ENCODE results near the gene PHF24.
"Not testable (repeated sequence)": the region's sequence is repeated elsewhere in the genome, so short reads cannot be mapped to it uniquely, and the experiment has no call there.

PHF24 gene

DNA sequence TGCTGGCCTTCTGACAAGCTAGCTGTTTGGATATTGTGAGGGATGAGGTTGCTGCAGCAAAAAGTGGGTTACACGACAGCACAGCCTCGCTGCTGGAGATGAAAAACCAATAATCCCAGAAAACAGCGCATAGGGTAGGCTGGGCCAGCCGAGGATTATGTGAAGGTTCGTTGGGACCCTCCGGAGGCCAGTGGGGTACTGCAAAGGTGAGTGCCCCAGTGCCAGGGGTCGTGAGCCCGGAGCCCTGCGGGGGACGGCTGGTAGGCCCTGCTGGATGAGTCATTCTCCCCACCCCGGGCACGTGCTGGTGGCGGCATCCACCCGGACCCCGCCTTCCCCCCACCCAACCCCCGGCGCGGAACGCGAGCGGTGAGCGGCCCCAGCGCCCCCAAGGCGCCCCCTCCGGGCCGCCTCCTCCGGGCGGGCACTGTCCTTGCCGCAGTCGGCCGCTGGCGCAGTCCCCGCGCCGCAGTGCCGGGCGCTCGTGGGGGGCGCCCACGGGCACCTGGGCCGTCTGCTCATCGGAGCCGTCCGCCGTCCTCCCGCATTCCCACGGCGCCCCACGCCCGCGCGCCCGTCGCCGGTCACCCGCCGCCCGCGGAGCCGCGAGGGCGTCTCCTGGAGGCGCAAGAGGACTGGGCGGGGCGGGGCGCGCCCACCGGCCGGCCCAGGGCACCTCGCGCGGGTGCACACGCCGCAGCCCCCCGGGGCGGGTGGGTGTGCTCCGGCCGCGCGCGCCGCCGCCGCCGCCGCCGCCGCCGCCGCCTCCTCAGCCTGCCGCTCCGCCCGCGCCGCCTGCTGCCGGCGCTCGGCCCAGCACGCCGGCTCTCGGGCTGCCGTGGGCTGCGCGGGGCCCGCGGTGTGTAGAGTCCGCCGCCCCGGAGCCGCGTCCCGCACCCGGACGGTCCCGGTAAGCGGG, at the start of gene PHF24:
TSS of gene PHF24 (plus strand) at position 794 of the 919 bp plus-strand sequence. CDS start 13,014 bp downstream, outside the sequence.
- peak; percentile 20 for DNase-seq (ENCODE audit: low read depth)

DNA sequence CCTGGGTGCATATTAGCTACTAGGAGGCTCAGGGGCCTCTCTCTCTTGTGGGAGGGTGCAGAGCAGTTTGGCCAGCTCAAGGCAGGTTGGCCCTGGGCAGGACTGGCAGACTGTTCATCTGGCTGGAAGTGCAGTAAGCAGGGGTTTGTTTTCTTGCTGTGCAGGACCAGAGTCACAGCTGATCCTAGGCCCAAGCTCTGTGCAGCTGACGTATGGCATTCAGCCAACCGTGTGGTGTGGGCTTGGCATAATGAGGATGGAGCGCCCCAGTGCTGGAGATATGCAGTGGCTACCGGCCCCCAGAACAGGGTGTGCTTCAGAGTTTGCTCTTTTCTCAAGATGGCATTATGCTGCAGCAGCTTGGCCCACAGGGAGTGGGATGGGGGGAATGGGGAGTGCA, 31.0 kb upstream of the PHF24 start:
- no peak for DNase-seq (ENCODE audit: low read depth)

DNA sequence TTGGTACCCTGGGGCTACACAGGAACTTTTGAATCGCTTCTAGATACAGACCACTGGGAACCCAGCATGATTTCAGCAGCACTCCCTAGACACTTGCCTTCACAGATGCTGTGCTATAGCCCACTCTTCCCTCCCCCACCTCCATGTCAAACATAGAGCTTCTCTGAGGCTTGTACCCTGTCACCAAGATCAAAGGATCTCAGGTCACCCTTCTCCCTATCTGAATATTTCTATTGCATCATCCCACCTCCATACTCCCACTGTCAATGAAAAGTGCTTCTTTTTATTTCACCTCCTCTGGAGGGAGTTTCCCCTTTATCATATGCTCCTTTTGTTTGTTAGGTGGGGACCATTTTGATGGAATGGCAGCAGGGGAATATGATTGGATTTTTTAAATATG, 29.2 kb upstream of the PHF24 start:
- no peak for DNase-seq (ENCODE audit: low read depth)

DNA sequence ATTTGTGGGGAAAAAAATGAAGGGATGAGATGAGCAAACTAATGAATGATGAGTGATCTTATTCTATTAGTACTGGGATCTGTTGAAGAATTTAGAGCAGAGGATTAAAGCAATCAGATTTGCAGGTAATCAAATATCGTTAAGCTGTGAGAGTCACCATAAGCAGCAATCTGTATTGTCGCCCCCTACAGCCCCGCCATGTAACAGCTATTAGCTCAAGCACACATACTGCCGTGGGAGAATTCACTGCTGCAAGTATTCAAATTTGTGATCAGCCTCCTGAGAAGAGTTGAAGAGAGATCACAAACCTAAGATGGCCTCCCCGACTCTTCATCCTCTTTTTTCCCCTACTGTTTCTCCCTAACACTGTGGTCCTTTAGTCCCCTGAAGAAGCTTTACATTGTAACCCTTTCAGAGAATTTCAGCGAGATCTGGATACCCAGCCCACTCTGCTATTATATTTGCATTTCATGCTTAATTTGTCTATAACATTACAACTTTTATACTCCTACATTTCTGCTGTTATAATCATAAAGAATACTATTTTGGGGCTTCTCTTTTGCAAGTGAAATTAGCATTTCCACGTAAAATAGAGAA, 28.5 kb upstream of the PHF24 start:
- peak; percentile 43 for DNase-seq (ENCODE audit: low read depth)

DNA sequence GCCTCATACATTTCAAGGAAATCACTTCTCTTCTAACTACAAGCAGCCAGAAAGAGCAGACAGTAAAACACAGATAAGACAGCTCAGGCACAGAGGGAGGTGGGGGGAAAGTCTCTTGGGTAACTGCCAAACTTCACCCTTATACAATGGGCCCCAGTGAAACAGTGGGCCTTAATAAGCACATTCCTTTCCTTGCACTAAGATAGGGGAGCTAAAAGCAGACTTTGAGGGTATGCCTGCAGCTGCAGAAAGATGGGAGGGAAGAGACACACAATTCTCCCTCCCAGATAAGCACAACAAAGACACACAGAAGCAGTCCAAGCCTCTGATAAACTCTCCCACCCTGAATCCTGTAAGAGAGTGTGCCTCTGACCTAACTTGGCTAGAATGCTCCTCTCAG, 18.1 kb upstream of the PHF24 start:
- not testable (repeated sequence) for DNase-seq (ENCODE audit: low read depth)

DNA sequence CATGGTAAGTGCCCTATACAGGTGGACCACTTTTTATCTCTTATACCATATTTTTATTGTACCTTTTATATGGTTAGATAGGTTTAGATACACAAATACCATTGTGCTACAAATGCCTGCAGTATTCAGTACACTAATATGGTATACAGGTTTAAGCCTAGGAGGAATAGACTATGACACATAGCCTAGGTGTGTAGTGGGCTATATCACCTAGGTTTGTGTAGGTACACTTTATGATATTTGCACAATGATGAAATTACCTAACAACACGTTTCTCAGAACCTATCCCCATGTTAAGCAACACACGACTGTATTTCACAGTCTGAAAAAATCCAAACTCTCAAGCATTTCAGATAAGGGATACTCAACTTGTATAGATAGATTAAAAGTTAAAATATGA, 9.6 kb upstream of the PHF24 start:
- DNase-seq (ENCODE audit: low read depth): no peak

DNA sequence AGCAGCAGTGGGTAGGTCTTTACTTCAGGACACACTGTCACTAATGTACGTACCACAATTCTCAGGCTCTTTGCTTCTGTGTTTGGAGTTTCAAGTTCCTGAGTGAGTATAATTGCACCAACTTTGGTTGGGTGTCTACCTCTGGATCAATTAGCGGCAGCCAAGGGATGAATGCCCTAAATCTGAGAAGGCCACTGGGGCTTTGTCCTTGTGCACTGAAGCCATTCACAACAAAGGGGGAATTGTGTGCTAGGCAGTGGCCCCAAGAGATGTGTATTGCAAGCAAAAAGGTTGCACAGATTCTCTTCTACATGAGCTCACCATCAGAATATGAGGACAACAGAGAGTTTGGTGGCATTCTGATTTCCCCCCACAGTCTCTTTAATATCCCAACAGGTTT, 3.9 kb upstream of the PHF24 start:
- DNase-seq (ENCODE audit: low read depth): no peak

DNA sequence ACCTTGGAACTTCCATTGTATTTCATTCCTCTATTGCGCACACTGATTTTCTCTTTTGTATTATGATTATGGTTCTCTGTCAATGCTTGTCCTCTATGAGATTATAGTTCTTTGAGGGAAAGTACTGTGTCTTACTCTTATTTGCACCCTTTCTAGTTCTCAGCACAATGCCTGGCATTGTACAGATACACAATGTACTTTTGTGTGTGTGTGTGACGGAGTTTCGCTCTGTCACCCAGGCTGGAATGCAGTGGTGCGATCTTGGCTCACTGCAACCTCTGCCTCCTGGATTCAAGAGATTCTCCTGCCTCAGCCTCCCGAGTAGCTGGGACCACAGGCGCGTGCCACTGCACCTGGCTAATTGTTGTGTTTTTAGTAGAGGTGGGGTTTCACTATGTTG, 2.0 kb upstream of the PHF24 start:
- DNase-seq (ENCODE audit: low read depth): not testable (repeated sequence)

DNA sequence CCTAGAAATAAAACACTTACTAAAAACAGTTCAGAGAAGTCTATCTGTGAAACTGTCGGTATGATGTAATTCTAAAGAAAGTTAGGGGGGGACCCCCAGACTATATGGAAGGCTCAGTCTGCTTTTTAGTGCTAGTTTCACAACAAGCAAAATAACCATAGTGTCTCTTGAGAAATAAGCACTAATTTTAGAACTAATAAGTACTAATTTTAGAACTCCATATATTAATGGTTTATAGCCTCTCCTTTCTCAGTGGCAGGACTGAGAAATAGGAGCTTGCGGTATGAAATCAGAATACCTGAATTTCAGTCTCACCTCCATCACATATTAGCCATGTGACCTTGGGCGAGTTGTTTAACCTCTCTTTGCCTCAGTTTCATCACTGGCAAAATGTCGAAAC, 1.4 kb upstream of the PHF24 start:
- DNase-seq (ENCODE audit: low read depth): no peak

DNA sequence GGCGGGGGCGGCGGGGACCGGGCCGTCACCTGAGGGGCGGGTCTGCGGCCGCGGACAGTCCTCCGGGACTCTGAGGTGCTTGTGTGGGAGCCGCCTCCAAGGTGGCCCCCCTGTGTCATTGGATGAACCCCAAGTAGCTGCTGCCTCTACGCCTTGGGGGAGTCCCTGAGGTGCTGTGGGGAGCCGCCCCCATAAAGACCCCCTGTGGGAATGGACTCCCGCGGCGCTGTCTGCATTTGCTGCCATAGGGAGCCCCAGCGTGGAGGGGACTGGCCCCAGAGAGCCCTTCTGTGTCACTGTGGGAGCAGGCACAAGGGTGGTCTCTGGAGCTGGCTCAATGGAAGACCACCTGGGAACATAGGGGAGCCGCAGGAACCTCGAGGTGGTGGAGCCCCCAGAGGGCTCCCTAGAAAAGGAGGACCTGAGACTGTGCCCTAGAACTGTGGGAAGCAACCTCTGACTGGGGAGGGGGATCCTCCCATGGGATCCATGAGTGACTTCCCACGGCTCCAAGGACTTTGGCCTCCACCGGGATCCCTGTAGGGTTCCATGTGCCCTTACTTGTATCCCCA, 412 bp downstream of the PHF24 start:
- no peak for DNase-seq (ENCODE audit: low read depth)

DNA sequence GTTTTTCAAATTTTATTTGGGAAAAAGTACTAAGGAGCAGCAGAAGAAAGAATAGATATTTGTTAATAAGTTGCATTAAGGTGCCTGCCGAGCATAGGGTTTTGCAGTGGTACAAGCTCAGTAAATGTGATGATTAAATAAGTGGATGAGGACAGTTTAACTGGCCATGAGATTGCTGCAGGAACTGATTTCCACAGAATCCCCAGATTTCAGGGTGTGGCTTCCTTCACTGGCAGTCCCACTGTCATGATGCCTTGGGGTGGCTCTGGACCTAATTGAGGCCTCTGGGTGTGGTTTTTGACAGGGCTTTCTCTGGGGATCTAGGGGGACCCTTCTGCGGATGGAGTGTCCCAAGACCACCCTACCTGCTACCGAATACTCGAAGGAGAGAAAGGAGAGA, 1.4 kb downstream of the PHF24 start:
- DNase-seq (ENCODE audit: low read depth): no peak

DNA sequence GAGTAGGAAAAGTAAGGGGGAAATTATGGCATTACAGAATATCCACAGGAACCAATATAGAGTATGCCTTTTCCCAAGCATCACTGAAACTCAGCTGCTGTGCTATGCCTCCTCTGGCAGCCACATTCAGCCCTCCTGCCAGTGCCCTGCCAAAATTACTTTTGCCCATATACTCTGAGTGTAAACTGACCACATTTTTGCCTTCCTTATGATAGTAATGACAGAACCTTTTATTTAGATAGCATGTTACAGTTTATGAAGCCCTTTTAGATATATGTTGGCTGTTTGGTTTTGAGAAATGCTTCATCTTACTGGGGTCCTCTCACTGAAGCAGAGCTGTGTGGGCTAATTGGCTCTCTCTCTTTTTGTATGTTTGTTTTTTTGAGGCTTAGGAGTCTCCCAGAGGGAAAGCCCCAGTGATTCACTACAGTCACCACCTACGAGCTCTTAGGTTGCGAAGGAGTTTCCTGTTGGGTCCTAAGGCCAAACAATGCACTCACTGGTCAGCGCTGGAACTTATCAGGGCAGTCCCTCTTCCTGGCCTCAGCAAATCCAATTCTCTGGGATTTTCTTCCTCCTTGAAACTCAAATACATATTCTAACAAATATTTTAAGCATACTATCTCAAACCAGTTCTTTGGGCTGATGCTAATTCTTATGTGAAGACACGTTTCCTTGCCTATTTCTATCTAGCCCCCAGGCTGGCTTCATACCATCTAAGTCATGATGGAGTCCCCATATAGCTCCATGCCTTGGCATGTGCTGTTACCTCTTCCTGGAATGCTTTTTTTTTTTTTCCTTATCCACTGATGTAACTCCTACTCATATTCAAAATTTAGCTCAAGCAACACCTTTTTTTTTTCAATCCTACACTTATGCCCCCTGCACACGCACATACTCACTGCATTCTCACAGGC, 3.7 kb downstream of the PHF24 start:
- peak; percentile 84 for DNase-seq (ENCODE audit: low read depth)

DNA sequence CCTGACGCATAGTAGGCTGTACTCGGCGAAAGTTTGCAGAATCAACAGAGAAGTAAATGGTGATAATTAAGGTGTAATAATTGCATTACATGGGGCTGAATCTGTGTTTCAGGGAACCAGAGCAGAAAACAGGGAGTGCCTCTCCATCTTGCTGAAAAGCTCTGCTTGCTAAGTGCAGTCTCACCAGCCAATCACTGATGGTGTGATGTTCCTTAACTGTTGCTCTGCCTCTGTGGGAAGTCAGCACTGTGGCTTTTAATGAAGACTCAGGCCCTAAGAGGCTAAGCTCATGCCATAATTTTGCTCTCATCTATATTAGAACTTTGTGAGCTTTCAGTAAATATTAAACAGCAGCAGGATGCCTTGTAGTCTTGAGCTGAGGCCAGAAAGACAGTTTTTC, 4.5 kb downstream of the PHF24 start:
- DNase-seq (ENCODE audit: low read depth): no peak

DNA sequence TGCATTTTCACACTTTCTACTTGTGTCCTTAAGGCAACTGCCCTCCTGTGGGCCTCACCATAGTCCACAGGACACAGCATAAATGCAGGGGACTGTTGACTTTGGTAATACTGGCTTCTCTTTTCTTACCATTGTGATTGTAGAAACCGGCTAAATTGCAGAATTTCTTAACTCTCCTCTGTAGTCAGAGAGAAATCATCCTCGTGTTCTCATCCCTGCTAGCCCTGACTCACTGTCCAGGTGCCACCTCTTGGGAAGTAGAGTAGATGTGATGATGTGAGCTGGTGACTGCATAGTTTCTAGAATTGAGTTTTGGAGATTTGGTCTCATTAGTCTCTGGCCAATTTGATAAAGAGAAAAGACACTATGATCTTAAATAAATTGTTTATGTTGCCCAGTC, 5.5 kb downstream of the PHF24 start:
- no peak for DNase-seq (ENCODE audit: low read depth)

DNA sequence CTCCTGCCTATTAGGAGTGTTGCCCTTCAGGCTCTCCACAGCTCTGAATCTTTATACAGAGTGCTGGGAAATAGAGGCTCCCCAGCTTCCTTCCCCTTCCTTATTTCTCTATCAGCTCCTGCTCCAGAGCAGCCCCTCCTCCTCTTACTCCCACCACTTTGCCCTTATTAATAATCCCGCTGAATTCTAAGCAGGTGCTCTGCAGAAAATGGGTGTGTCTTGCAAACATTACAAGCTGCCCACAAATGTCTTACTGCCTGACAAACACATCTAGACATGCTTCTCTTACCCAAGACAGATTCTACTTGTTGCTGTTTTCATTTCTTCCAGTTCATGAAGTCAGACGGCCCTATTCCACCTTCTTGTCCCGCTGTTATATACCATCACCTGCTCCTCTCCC, 6.4 kb downstream of the PHF24 start:
- no peak for DNase-seq (ENCODE audit: low read depth)

DNA sequence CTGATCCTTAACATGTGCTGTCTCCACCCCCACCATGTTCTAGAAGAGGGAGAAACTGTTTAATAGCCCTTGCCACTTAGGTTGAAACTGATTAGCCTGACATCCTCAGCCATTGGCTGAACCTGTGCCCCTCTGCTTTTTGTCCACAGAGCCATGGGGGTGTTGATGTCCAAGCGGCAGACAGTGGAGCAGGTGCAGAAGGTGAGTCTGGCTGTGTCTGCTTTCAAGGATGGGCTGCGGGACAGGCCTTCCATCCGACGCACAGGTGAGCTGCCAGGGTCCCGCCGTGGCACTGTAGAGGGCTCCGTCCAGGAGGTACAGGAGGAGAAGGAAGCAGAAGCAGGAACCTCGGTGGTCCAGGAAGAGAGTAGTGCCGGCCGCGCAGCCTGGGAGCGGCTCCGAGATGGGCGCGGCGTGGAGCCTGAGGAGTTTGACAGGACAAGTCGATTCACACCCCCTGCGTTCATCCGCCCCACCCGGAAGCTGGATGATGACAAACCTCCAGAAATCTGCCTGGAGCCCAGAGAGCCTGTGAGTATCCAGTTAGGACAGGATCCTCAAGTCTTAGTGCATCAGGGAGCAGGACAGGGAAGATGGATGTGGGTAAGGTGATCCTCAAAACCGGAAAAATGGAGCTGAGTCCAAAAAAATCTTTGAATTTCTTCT, 13.2 kb downstream of the PHF24 start:
- no peak for DNase-seq (ENCODE audit: low read depth)

DNA sequence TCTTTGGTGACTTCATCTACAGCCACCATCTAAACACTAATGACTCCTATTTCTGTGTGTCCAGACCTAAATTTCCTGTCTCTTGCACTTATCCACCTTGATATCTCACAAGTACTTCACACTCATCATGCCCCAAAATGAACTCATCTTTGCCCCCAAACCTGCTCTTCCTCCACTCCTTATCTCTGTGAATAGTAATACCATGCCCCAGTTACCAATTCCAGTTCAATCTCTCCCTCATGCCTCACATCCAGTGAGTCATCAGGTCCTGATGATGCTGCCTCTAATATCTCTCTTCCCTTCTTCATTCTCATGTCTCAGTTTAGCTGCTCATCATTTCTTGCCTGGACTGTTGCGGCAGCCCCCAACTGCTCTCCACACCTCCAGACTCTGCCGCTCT, 16.6 kb downstream of the PHF24 start:
- DNase-seq (ENCODE audit: low read depth): no peak

DNA sequence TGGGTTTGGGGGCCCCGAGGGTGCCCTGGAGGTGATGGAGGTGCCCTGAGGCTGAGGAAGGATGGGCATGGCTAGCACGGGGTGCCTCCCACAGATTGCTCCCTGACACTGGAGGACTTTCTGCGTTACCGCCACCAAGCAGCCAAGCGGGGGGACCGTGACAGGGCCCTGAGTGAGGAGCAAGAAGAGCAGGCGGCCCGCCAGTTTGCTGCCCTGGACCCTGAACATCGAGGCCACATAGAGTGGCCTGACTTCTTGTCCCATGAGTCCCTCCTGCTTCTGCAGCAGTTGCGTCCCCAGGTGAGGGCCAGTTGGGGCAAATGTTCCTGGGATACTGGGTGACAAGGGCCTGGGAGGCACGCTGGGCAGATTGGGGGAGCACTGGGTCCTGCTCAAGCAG, 18.4 kb downstream of the PHF24 start:
- no peak for DNase-seq (ENCODE audit: low read depth)

DNA sequence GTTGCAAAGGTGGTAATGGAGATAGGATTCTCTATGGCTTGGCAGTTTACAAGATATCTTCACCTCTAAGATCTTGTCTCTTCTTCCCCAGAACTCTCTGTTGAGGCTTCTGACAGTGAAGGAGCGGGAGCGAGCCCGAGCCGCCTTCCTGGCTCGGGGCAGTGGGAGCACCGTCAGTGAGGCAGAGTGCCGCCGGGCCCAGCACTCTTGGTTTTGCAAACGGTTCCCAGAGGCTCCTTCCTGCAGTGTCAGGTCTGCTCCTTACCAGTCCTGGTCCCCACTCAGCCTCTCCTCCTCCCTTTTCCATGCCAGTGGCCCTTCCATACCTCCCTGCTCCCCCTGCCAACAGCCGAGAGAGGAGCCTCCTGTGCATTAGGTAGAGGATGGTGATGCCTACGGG, 18.9 kb downstream of the PHF24 start:
- no peak for DNase-seq (ENCODE audit: low read depth)

DNA sequence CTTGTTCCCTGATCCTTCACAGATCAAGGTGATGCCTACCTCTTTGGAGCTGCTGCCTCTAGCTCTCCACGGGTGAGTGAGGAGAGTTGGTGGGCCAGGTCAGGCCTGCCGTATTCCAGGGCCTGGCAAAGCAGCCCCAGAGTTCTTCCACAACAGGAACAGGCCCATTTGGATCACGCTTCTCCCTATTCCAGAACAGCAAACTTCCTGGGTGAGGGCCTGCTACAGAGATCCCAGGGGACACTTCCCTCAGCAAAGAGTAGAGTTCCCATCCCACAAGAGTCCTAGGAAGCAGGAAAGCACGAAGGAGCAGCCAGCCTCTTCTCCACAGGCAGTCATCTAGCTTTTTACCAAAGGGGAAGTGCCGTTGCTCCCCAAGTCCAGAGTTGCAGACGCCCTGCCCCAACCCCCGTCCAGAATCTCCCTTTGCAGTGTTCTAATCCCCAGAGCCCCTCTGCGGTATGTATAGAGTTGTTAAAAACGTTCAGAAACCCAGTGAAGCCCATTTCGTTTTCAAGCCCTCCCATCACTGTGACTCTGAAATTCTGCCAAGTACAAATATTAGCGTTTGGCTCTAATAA, 22.2 kb downstream of the PHF24 start:
- DNase-seq (ENCODE audit: low read depth): no peak

DNA sequence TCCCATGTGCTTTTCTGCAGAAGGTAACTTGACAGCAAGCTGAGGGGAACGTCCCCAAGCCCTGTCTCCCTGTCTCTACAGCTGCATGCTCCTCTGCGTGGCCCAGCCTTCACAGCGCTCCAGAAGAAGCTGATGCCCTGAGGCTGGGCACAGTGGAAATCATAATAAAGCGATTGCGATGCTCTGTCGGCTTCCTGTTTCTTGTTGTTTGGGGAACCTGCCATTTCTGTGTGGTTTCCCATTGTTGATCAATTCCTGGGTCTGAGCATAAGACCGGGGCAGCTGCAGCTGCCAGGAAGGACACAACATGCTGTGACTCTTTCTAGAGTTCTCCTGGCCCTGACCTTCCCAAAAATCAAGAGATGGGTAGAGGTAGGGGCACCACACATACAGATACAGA, 24.3 kb downstream of the PHF24 start:
- DNase-seq (ENCODE audit: low read depth): no peak

Data from ELR (cell line).